ENCODE data around the gene LRRK1.

Gene LRRK1

DNA sequence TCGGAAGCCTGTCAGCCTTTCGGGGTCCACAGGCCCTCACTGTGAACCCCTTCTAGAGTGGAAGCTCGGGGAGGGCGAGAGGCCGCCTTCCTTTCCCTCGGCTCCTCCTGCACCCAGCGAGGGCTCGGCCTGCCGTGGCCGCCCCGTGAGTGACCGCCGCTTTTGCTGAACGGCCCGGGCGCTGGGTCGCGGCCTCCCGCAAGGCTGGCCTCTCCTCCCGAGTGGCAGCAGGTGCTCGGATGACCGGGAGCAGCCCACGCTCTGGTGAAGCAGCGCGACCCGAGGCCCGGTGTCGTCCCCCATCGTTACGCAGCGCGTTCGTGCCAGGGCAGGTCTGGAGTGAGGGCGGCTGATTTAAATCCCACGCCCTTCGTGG, 53.8 kb downstream of the LRRK1 start:
- 32% methylated on average over 25 of the region's 36 CpGs for WGBS (ENCODE audit: insufficient coverage)
- no peak overlapping the region for H3K27ac ChIP-seq (ENCODE audit: insufficient read depth in 1 of 2, low read depth in 1 of 2, low read length in 2 of 2, poor library complexity in 1 of 2, severe bottlenecking in 2 of 2)
- peak overlapping the region in 5 of 7 experiments; percentile 29 to 70 (median 57) for H3K4me3 ChIP-seq (ENCODE audit: control insufficient read depth in 1 of 7, extremely low read depth in 1 of 7, insufficient read depth in 4 of 7, low read depth in 2 of 7, low read length in 6 of 7)
- H3K9me3 ChIP-seq (ENCODE audit: control extremely low read depth in 1 of 5, control insufficient read depth in 4 of 5, insufficient read depth in 2 of 5, low read depth in 1 of 5, low read length in 4 of 5), result peaks cover 0 to 2% (median 0%) of the 10 kb centered on the region in 5 experiments
- DNase-seq, result no peak
- ChIA-PET POLR2A (no interaction called here), CTCF (interaction anchor here (1.9 kb wide), 1 partner anchor 55 kb away, joined by 7 read pairs; no protein-coding TSS in a partner anchor)
- peaks cover 0 to 35% (median 18%) of the 10 kb centered on the region in 5 experiments for H3K27me3 ChIP-seq (replicated peaks in 2 of 5; ENCODE audit: control insufficient read depth in 4 of 5, insufficient read depth in 5 of 5, low read length in 4 of 5)
- peaks cover 0 to 12% (median 10%) of the 10 kb centered on the region in 4 experiments for H3K4me1 ChIP-seq (ENCODE audit: control extremely low read depth in 1 of 4, control insufficient read depth in 4 of 4, insufficient read depth in 4 of 4, low read length in 3 of 4)
- peaks cover 0 to 16% (median 0%) of the 10 kb centered on the region in 4 experiments for H3K36me3 ChIP-seq (ENCODE audit: control insufficient read depth in 4 of 4, insufficient read depth in 4 of 4, low read length in 3 of 4)

DNA sequence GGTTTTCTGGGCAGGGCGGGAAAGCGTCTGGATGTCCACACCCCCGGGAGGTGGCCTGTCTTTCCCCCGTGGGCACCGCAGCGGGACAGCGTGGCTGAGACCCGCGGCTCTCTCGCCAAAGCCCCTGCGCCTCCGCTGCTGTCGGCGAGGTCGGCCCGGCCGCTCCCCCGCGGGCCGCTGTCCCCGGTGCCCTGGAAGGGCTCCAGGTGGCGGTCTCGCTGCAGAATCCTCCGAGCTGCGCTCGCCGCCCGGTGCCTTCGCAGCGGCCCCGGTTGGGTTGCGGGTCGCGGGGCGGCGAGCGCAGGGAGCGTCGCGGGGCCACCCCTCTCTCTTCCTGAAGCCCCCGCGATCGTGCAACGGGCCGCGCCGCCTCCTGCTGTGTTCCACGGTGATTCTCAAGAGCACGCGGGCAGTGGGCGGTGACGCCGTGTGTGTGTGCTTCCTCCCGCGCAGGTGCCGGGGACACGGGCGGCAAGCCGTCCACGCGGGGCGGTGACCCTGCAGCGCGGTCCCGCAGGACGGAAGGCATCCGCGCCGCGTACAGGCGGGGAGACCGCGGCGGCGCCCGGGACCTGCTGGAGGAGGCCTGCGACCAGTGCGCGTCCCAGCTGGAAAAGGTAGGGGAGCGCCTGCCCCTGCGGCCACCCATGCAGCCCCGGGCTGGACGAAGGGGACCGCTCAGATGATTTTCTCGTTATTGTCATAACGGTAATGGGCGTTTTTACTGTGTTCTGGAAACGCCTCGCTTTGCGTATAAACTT, 54.4 kb downstream of the LRRK1 start:
- peaks cover 0 to 35% (median 18%) of the 10 kb centered on the region in 5 experiments for H3K27me3 ChIP-seq (replicated peaks in 2 of 5; ENCODE audit: control insufficient read depth in 4 of 5, insufficient read depth in 5 of 5, low read length in 4 of 5)
- peaks cover 0 to 11% (median 9%) of the 10 kb centered on the region in 4 experiments for H3K4me1 ChIP-seq (ENCODE audit: control extremely low read depth in 1 of 4, control insufficient read depth in 4 of 4, insufficient read depth in 4 of 4, low read length in 3 of 4)
- no peak overlapping the region for H3K27ac ChIP-seq (ENCODE audit: insufficient read depth in 1 of 2, low read depth in 1 of 2, low read length in 2 of 2, poor library complexity in 1 of 2, severe bottlenecking in 2 of 2)
- peak in 2 of 3 donors; percentile 54 to 62 for DNase-seq
- peaks cover 0 to 2% (median 0%) of the 10 kb centered on the region in 5 experiments for H3K9me3 ChIP-seq (ENCODE audit: control extremely low read depth in 1 of 5, control insufficient read depth in 4 of 5, insufficient read depth in 2 of 5, low read depth in 1 of 5, low read length in 4 of 5)
- ChIA-PET POLR2A (interaction anchor here (0.6 kb wide), 1 partner anchor 45 kb away, joined by 3 read pairs; no protein-coding TSS in a partner anchor), CTCF (interaction anchor here (1.2 to 1.9 kb wide), 2 partner anchors 12 to 56 kb away, joined by 4 to 7 read pairs; no protein-coding TSS in a partner anchor)
- peak overlapping the region in 6 of 7 experiments; percentile 29 to 70 (median 48) for H3K4me3 ChIP-seq (ENCODE audit: control insufficient read depth in 1 of 7, extremely low read depth in 1 of 7, insufficient read depth in 4 of 7, low read depth in 2 of 7, low read length in 6 of 7)
- H3K36me3 ChIP-seq (ENCODE audit: control insufficient read depth in 4 of 4, insufficient read depth in 4 of 4, low read length in 3 of 4), result peaks cover 0 to 16% (median 0%) of the 10 kb centered on the region in 4 experiments
- WGBS (ENCODE audit: insufficient coverage), result 4% methylated on average over 77 of the region's 90 CpGs

DNA sequence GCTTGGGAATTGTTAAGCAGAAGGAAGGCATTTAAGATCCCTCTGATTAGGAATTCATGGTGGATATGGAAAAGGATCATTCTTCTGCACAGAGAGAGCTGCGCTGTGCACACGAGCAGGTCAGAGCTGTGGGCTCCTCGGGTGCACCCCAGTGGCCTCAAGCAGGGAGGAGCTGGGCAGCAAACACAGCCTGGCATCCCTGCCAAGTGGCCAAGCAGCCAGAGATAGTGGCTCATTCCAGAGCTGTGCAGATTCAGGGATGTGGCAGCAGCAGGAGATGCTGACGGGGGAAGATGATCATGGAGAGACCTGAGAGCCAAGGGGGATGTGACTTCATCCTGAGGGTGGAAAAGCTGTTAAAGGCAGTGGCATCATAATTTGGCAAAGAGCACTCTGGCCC, 55.9 kb downstream of the LRRK1 start:
- peaks cover 0 to 11% (median 9%) of the 10 kb centered on the region in 4 experiments for H3K4me1 ChIP-seq (ENCODE audit: control extremely low read depth in 1 of 4, control insufficient read depth in 4 of 4, insufficient read depth in 4 of 4, low read length in 3 of 4)
- DNase-seq, result no peak
- ChIA-PET POLR2A (no interaction called here), CTCF (interaction anchor here (1.4 kb wide), 1 partner anchor 56 kb away, joined by 3 read pairs; the partner anchor contains the start of gene LRRK1)
- H3K9me3 ChIP-seq (ENCODE audit: control extremely low read depth in 1 of 5, control insufficient read depth in 4 of 5, insufficient read depth in 2 of 5, low read depth in 1 of 5, low read length in 4 of 5), result peaks cover 0 to 6% (median 2%) of the 10 kb centered on the region in 5 experiments
- H3K27ac ChIP-seq (ENCODE audit: insufficient read depth in 1 of 2, low read depth in 1 of 2, low read length in 2 of 2, poor library complexity in 1 of 2, severe bottlenecking in 2 of 2), result no peak overlapping the region
- 100% methylated on average over 4 of the region's 4 CpGs for WGBS (ENCODE audit: insufficient coverage)
- peaks cover 0 to 16% (median 0%) of the 10 kb centered on the region in 4 experiments for H3K36me3 ChIP-seq (ENCODE audit: control insufficient read depth in 4 of 4, insufficient read depth in 4 of 4, low read length in 3 of 4)
- no peak overlapping the region for H3K4me3 ChIP-seq (ENCODE audit: control insufficient read depth in 1 of 7, extremely low read depth in 1 of 7, insufficient read depth in 4 of 7, low read depth in 2 of 7, low read length in 6 of 7)
- H3K27me3 ChIP-seq (replicated peaks in 2 of 5; ENCODE audit: control insufficient read depth in 4 of 5, insufficient read depth in 5 of 5, low read length in 4 of 5), result peaks cover 0 to 35% (median 18%) of the 10 kb centered on the region in 5 experiments

DNA sequence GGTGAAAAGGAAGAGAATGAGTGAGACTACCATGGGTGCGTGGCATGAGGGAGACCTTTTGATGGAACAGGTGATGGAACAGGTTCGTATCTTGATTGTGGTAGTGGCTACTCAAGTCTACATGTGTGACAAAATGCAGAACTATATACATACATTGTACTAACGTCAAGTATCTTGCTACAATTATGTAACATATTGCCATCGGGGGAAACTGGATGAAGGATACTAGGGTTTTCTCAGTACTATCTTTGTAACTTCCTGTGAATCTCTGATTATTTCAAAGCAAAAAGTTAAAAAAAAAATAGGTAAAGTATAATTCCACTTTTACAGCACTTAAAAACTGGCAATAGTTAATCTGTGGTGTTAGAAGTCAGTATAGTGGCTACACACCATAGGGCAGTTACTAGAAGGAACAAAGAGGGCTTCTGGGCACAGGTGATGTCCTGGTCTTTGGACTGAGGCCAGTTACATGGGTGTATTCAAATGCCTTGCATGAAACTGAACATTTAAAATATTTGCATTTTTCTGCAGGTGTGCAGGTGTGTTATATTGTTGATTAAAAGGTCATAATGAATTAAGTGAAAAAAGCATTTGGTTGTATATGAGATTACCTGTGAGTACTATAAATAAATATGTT, 61.4 kb downstream of the LRRK1 start:
- Histone ChIP-seq H3K4me1 (ENCODE audit: control extremely low read depth in 1 of 4, control insufficient read depth in 4 of 4, insufficient read depth in 4 of 4, low read length in 3 of 4) (no peaks in the 10 kb centered on the region), H3K4me3 (ENCODE audit: control insufficient read depth in 1 of 7, extremely low read depth in 1 of 7, insufficient read depth in 4 of 7, low read depth in 2 of 7, low read length in 6 of 7) (no peak overlapping the region), H3K27me3 (replicated peaks in 2 of 5; ENCODE audit: control insufficient read depth in 4 of 5, insufficient read depth in 5 of 5, low read length in 4 of 5) (no peaks in the 10 kb centered on the region), H3K27ac (ENCODE audit: insufficient read depth in 1 of 2, low read depth in 1 of 2, low read length in 2 of 2, poor library complexity in 1 of 2, severe bottlenecking in 2 of 2) (no peak overlapping the region), H3K9me3 (ENCODE audit: control extremely low read depth in 1 of 5, control insufficient read depth in 4 of 5, insufficient read depth in 2 of 5, low read depth in 1 of 5, low read length in 4 of 5) (peaks cover 0 to 6% (median 2%) of the 10 kb centered on the region in 5 experiments), H3K36me3 (ENCODE audit: control insufficient read depth in 4 of 4, insufficient read depth in 4 of 4, low read length in 3 of 4) (peaks cover under 1 to 17% (median 5%) of the 10 kb centered on the region in 4 experiments)
- no peak for DNase-seq
- POLR2A ChIA-PET, result no interaction called here
- no CpG with 5 or more reads among the region's 4 CpGs for WGBS (ENCODE audit: insufficient coverage)
- CTCF ChIA-PET, result no interaction called here

DNA sequence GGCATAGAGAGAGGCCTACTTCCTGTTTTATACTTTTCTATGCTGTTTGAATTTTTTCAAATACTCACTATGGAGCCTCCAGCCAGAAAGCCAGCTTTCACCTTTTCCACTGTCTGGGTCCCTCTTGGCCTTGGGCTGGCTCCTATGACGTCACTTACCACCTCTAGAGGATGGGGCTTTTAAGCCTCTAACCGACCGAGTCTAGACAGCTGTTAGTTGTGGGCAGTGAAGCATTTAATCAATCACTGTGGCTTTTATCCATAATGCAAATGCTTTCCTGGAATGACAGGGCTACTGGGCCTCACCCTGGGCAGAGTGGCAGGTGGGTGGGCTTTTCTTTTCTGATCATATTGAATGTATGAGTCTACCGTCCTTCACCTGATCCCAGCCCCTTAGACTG, 61.9 kb downstream of the LRRK1 start:
- H3K27me3 ChIP-seq (replicated peaks in 2 of 5; ENCODE audit: control insufficient read depth in 4 of 5, insufficient read depth in 5 of 5, low read length in 4 of 5), result no peaks in the 10 kb centered on the region
- CTCF ChIA-PET, result no interaction called here
- H3K36me3 ChIP-seq (ENCODE audit: control insufficient read depth in 4 of 4, insufficient read depth in 4 of 4, low read length in 3 of 4), result peaks cover 2 to 17% (median 5%) of the 10 kb centered on the region in 4 experiments
- DNase-seq, result no peak
- peaks cover 0 to 6% (median 2%) of the 10 kb centered on the region in 5 experiments for H3K9me3 ChIP-seq (ENCODE audit: control extremely low read depth in 1 of 5, control insufficient read depth in 4 of 5, insufficient read depth in 2 of 5, low read depth in 1 of 5, low read length in 4 of 5)
- no peaks in the 10 kb centered on the region for H3K4me1 ChIP-seq (ENCODE audit: control extremely low read depth in 1 of 4, control insufficient read depth in 4 of 4, insufficient read depth in 4 of 4, low read length in 3 of 4)
- WGBS (ENCODE audit: insufficient coverage), result 100% methylated on average over 3 of the region's 4 CpGs
- H3K4me3 ChIP-seq (ENCODE audit: control insufficient read depth in 1 of 7, extremely low read depth in 1 of 7, insufficient read depth in 4 of 7, low read depth in 2 of 7, low read length in 6 of 7), result no peak overlapping the region
- H3K27ac ChIP-seq (ENCODE audit: insufficient read depth in 1 of 2, low read depth in 1 of 2, low read length in 2 of 2, poor library complexity in 1 of 2, severe bottlenecking in 2 of 2), result no peak overlapping the region
- POLR2A ChIA-PET, result no interaction called here

DNA sequence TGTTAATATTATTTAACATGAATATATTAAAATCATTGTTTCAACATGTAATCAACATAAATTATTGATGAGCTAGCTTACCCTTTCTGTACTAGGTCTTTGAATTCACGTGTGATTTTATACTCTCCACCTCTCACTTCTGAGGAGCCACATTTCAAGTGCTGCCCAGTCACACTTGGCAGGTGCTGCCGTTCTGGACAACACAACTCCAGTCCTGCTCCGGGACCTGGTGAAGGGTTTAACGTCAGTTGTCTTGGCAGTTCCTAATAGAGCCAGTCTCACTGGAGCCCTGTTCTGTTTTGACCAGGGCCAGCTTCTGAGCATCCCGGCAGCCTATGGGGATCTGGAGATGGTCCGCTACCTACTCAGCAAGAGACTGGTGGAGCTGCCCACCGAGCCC, 64.1 kb downstream of the LRRK1 start:
- Histone ChIP-seq H3K27me3 (replicated peaks in 2 of 5; ENCODE audit: control insufficient read depth in 4 of 5, insufficient read depth in 5 of 5, low read length in 4 of 5) (no peaks in the 10 kb centered on the region), H3K27ac (ENCODE audit: insufficient read depth in 1 of 2, low read depth in 1 of 2, low read length in 2 of 2, poor library complexity in 1 of 2, severe bottlenecking in 2 of 2) (no peak overlapping the region), H3K36me3 (ENCODE audit: control insufficient read depth in 4 of 4, insufficient read depth in 4 of 4, low read length in 3 of 4) (peaks cover 4 to 15% (median 8%) of the 10 kb centered on the region in 4 experiments), H3K4me1 (ENCODE audit: control extremely low read depth in 1 of 4, control insufficient read depth in 4 of 4, insufficient read depth in 4 of 4, low read length in 3 of 4) (no peaks in the 10 kb centered on the region), H3K9me3 (ENCODE audit: control extremely low read depth in 1 of 5, control insufficient read depth in 4 of 5, insufficient read depth in 2 of 5, low read depth in 1 of 5, low read length in 4 of 5) (peaks cover 0 to 6% (median 0%) of the 10 kb centered on the region in 5 experiments), H3K4me3 (ENCODE audit: control insufficient read depth in 1 of 7, extremely low read depth in 1 of 7, insufficient read depth in 4 of 7, low read depth in 2 of 7, low read length in 6 of 7) (no peak overlapping the region)
- POLR2A ChIA-PET, result interaction anchor here (0.6 kb wide), 1 partner anchor 312 kb away, joined by 3 read pairs; the partner anchor contains the start of gene SNRPA1
- 99% methylated on average over 7 of the region's 7 CpGs for WGBS (ENCODE audit: insufficient coverage)
- no peak for DNase-seq
- CTCF ChIA-PET, result interaction anchor here (0.8 to 1.5 kb wide), 4 partner anchors 7 to 80 kb away, joined by 3 read pairs; no protein-coding TSS in a partner anchor
